Right lobe of liver (tissue), 4 donors: ENCODE data around the gene IL1RAP.

Experiments used
- CTCF ChIP-seq, 4 donors: fragments of 200-600 bp in 3 of 4; fragments of 450-650 bp in 1 of 4; IDR thresholded peaks; one replicate each; pipeline versions ENCODE4 v1.5.1 to v1.8.0; 2016 to 2022; ENCODE audit warnings: antibody characterized with exemption in 4 of 4, mild to moderate bottlenecking in 2 of 4
- POLR2A ChIP-seq: fragments of 450-650 bp; IDR thresholded peaks from one replicate; pipeline ENCODE4 v1.6.1; 2017; ENCODE audit warnings: antibody characterized with exemption, mild to moderate bottlenecking
- donor health status: DM: no; HTN: no; CAD: no.
- donor health status: DM: no; HTN: no; CAD: no.
- donor health status: DM: no; HTN: yes; CAD: no.

DNA sequence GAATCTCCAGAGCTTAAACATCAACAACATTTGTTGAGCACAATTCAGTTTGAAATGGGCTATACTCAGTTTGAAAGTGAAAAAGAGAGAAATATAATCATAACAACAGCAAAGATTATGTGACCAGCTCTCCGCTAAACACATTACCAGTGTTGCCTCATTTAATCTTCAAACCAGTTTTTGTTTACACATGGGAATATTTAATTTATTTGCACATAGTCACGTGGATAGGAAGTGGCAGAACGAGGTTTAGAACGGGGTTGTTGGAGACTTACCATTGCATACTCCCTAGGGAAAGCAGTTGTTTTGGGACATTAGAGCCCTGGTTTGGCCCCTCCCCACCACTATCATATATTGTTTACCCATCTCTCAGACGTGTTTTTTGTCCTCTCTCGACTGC lies 77.2 kb downstream of the IL1RAP start:
- TF ChIP-seq CTCF (IDR thresholded peaks at IDR 0.05) (no peak), POLR2A (no peak)
